A673 (cell line): Measurements from ENCODE around the gene ALPP.

Experiments used
- EZH2 ChIP-seq: fragments of 200-600 bp; sonication (generic); IDR thresholded peaks from 2 replicates; pipeline ENCODE4 v1.6.1; 2017; ENCODE audit warnings: borderline replicate concordance, low read depth, mild to moderate bottlenecking, mixed read lengths, antibody characterized with exemption, low read length; ENCODE audit not compliant: poor library complexity, severe bottlenecking
- TF ChIP-seq, protein P1 (sequence below): fragments of 300-800, 200-600 bp; sonication (generic); conservative IDR thresholded peaks from 2 replicates; pipeline ENCODE4 v1.5.1; 2017; ENCODE audit warnings: low read depth, mild to moderate bottlenecking, antibody characterized with exemption, low read length, moderate library complexity, mixed read lengths

DNA sequence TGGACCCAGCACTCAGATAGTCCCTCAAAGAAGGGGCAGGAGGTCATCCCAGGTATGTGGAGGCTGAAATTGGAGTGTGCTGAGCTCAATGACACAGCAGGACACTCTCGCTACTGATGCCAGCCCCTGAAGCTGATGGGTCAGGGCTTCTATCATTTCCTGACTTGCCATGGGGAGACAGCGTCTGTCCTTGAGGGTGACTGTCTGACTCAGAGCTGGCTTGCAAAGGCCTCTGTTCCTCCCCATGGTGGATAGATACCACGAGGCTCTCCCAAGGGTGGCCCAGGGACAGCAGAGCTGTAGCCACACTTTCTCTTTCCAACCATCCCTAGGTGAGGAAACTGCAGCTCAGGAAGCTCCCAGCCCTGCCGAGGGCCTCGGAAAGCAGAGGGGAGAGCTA, 38.9 kb downstream of the ALPP start:
- TF ChIP-seq, protein P1, sequence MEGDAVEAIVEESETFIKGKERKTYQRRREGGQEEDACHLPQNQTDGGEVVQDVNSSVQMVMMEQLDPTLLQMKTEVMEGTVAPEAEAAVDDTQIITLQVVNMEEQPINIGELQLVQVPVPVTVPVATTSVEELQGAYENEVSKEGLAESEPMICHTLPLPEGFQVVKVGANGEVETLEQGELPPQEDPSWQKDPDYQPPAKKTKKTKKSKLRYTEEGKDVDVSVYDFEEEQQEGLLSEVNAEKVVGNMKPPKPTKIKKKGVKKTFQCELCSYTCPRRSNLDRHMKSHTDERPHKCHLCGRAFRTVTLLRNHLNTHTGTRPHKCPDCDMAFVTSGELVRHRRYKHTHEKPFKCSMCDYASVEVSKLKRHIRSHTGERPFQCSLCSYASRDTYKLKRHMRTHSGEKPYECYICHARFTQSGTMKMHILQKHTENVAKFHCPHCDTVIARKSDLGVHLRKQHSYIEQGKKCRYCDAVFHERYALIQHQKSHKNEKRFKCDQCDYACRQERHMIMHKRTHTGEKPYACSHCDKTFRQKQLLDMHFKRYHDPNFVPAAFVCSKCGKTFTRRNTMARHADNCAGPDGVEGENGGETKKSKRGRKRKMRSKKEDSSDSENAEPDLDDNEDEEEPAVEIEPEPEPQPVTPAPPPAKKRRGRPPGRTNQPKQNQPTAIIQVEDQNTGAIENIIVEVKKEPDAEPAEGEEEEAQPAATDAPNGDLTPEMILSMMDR: no peak
- no peak for TF ChIP-seq EZH2
